ENCODE measurements around the gene UPP1.
"Not testable (repeated sequence)": the region's sequence is repeated elsewhere in the genome, so short reads cannot be mapped to it uniquely, and the experiment has no call there.

The UPP1 gene

DNA sequence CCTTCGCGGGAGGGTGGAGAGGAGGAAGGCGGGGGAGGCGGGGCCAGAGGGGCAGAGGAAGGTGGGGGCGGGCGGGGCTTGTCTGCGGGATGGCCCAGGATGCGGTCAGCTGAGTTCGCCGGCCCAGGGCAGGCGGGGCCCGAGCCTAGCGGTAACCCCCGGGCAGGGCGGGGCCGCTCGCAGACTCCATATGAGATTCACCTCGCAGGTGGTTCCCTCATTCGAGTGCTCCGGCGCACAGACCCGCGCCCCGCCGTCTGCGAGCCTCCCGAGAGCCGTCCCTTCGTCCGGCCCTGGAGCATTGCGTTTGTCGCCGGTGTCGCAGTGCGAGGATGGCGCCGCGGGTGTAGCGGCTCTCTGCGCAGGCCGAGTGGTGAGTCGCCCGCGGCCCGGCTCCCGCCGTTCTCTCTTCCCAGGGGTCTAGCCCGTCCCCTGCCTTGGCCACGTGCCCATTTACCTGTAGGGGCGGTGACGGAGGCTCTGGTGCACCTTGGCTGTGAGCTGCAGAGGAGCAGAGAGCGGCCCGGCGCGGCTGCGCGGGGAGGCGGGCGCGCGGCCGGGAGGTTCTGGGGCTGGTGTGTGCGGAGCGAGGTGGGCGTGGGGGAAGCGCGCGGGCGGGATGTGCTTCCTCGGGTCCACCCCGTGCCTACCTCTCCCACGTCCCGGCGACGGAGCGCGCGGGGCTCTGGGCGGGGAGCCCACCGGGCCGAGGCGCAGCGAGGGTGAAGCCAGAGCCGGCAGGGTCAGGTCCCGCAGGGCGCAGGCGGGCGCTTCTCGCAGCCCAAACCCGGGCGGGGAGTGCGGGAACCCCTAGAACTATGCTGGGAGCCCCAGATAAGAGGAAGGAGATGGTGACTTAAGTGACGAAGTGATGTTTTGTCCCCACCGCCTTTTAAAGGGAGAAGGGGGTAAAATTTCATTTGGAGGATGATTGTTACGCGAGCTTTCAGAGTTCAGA, at the start of gene UPP1:
Gene UPP1, plus strand, starts transcription at position 220 of the 958 bp plus-strand sequence. CDS start 5,519 bp downstream, outside the sequence.
- peak in 1 of 2 donors; percentile 91 for DNase-seq

DNA sequence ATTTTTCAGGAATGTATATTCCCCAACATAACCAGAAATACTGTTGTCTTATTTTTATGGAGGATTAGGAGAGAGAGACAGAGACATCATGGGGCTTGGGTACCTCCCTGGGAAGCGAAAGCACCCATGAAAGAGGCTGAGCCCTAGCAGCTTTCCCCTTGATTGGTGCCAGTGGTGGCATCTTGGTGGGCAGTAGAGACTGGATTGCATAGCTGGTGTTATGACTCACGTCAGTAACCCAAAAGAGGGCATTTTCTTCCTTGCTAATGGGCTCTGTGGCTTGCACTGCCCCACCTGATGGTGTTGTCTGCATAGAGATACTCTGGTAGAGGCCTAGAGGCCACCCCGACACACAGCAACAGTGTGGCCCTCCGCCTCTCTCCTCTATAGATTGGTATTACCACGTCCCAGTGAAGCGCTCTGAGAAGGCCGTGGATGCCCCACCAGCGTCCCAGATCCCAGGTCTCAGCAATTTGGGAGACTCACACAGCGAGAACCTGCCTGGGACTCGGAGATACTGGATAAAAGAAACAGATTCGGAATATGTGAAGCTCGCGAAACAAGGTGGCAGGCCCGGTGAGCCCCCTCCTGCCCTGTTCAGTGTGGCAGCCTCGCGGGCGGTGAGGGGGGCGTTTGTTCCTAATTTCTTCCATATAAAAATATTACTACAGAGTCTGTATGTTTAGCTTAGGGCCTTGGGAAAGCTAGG, 48.0 kb upstream of the UPP1 start:
- DNase-seq, result no peak

DNA sequence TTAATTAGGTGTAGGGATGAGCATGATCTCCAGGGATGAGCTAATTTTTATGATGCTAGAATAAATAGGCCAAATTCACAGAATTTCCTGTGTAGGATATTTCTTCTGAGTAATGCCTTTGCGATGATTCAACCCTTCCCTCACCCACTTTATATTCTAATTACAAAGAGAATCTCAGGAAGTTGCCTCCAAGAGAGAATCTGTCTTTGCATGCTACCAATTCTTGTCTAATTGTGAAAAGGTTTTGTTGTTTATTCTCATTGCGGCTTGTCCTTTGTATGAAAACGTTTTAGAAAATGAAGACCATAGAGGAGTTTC, 47.5 kb upstream of the UPP1 start:
- no peak for DNase-seq

DNA sequence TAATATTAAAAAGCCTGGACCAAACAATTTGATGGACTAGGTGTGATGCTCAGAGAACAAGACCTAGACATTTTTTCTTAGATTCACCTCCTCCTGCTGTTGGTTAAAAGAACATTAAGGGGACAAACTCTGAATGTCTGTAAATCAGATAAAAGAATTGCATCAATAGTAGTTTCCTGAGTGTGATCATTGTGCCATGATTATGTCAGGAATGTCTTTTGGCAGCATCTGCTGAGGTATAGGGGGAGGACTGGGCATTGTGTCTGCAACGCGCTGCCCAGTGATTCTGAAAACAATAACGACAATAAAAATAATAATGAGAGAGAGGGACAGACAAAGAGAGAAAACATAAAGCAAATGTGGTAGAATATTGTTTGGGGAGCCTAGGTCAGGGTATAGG, 46.8 kb upstream of the UPP1 start:
- DNase-seq, result no peak

DNA sequence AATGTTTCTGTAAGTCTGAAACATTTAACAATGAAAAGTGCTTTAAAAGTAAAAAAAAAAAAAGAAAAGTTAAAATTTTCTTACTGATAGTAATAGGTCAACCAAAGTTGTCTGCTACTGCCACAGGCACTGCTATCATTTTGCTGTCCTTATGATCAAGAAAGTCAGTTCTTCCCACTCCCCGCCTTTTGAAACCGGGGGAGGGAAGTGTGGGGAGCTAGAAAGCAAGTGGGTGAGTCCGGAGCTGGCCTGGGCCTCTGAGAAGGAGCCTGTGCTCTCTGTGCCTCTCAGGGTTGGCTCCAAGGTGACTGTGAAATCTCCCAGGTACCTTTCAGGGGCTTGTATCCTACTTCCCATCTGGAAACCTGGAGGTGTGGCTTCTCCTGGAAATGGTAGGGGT, 46.4 kb upstream of the UPP1 start:
- DNase-seq, result no peak

DNA sequence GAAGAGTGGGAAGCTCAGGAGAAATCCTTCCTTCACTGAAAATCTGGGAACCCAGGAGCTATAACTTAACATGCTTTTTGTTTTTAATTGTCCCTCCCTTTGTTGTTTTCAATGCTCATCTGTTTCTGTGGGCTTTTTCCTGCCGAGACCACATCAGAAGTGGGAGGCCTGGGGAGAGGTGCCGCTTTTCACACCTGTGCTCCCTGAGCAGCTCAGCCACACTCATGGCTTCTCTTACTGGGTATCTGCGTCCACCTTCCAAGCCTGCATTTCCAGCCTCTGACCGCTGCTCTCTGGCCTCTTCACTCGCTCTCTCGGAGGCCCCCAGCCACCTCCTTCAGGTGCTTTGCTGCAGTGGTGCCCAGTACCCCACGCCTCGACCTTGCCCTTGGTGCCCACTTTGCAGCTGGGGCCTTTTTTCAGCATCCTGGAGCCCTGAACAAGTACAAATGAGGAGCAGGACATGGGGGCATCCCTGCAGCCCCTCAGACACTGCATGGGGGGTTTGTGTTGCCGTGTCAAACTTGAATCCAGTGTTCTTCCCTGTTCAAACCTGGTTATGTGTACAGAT, 43.8 kb upstream of the UPP1 start:
- DNase-seq, result no peak

DNA sequence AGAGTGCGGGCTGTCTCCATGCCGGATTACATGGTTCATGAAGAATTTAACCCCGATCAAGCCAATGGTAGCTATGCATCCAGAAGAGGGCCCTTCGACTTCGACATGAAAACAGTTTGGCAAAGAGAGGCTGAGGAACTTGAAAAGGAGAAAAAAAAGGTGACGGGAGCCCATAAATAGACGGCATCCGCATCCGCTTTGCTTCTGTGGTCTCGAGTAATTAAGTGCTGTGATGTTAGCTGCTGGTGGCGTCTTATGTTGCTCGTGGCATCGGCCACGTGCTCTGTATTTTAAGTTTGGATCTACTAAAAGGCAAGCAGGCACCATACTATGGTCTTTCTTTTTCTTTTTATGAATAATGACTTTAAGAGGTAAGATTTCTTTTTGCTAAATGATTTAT, 42.6 kb upstream of the UPP1 start:
- no peak for DNase-seq

DNA sequence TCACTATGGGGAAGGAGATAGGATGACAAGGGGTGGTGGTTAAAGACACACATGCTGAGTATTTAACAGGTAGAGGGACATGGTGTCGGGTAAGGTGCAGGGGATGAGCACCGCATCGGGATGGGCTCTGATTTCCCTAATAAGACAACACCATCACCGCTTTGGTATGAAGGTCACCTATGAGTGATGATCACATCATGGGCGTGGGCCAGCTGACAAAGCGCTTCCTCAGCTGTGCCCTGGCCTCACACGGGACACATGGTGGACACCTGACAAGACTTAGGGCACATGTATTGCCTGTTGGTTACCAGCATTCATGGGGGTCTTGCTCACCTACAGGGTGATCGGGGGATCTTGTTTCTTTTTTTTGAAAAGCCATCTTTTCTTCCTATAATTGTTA, 41.0 kb upstream of the UPP1 start:
- no peak for DNase-seq

DNA sequence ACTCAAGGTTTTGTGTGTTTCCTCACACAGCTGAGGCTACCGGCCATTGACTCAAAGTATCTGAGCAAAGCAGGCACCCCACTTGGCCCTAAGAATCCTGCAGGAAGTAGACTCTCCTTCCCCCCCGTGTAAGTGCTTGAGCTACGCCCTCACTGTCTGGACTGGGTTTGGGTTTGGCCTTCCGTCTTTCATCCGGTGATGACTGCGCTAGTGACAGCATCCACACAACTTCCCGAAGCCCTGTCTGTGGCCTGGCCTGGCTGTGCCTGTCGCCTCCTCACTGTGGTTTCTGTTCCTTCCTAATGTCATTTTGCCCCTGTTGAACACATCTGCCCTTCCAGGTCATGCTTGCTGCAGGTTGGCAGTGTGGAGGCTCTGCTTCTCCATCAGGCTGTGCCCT, 39.2 kb upstream of the UPP1 start:
- no peak for DNase-seq

DNA sequence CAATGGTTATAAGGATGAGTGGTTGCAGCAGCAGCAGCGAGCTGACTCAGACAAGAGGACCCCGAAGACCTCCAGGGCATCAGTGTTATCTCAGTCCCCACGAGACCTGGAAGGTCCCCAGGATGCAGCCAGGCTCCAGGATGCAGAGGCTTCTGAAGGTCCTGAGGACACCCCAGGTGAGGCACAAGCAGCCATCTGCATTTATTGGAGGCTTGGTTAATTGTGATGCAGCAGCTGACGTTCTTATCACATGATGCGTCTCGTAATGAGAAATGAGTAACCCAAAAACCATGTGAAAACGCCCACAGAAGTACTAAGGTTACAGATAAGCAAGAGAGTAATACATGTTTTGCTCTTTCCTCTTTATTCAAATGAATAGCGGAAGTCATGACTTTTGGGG, 36.3 kb upstream of the UPP1 start:
- no peak for DNase-seq

DNA sequence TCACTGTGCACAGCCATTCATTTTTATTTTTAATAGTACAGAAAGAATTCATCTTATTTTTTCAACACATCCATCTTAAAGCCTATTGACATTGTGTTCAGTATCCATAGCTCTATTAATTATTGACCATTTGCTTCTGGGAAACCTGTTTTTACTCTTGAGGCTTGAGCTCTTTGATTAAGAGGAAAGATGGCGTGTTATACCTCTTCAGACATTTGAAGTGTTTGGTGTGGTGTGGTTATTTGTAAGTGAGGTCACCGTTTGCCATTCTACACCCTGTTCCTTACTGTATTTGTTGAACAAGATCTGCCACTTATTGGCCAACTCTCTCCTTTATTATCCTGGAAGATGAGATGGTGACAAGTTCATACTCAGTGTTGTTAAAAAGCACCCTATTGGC, 35.3 kb upstream of the UPP1 start:
- no peak for DNase-seq

DNA sequence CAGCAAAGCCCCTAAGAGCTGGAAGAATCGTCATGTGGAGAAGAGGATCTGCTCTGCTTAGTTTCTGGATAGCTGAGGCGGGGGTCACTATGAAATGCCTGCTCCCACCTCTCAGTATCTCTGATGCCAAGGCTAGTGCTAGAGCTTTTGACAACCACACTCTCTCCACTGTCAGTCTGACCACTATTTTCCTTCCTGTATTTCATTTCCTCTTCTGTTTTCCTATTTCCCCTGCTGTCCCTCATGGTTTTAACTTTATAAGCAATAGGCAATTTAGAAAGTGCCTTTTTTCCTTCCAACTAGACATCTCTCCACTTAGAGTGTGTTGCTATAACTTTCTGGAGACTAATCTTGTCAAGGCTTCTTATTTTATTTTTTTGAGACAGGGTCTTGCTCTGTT, 30.1 kb upstream of the UPP1 start:
- no peak for DNase-seq

DNA sequence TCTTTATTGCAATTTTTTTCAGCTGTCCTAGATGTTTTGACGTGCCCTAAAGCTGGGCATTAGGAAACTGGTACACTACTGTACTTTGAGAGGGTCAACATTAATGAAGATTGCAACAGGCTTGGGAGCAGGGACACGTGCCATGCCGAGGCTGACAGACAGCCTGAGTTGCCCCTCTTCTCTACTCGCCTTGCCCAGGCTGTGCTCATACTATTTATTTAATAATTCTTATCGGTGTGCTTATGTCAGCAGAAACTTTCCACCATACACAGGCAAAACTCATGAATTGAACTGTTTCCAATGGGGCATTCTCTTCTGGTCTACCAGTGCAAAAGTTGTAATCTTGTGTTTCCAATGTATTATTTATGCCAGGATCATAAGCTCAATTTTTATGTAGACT, 29.4 kb upstream of the UPP1 start:
- no peak for DNase-seq

DNA sequence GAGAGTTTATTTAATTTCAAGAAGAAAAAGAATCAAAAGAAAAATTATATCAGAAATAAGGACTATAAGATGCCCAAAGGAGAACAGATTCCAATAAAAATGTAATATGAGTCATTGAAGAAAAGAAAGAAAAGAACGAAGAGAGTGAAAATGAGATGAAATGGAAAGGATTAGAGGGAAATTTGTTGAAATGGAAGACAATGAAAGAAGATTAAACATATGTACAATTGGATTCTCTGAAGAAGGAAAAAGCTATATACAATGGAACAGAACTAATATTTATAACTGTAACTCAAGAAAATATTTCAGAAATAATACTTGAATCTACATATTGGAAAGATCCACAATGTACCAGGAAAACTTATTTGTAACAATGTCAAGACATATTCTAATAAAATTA, 25.1 kb upstream of the UPP1 start:
- DNase-seq, result no peak

DNA sequence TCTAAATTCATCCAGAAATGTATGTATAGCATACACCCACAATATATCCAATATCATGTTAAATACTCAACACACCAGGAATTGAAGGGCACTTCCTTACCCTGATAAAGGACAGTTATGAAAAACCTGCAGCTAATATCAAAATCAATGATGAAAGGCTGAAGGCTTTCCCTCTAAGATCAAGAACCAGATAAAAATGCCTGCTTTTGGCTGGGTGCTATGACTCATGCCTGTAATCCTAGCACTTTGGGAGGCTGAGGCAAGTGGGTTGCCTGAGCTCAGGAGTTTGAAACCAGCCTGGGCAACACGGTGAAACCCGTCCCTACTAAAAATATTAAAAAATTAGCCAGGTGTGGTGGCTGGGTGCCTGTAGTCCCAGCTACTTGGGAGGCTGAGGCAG, 21.6 kb upstream of the UPP1 start:
- no peak for DNase-seq

DNA sequence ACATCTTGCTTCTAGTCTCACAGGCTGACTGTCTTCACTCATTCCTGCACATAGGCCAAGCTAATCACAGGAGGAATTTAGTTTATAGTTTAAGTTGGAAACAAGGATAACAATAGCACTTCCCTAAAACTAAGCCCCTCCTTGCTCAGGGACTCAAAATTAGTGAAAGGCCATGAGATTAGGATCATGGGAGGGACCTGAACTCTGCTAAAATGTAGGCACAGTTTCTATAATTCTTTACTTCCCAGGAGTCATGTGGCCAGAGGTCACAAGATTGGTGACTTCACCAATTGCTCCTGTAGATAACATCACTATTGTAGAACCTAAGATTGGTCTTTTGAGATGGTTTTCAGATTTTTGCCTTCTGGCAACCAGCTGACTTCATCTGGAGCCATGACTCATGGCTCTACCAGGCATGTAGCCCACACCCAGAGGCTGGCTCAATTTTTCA, 14.8 kb upstream of the UPP1 start:
- no peak for DNase-seq

DNA sequence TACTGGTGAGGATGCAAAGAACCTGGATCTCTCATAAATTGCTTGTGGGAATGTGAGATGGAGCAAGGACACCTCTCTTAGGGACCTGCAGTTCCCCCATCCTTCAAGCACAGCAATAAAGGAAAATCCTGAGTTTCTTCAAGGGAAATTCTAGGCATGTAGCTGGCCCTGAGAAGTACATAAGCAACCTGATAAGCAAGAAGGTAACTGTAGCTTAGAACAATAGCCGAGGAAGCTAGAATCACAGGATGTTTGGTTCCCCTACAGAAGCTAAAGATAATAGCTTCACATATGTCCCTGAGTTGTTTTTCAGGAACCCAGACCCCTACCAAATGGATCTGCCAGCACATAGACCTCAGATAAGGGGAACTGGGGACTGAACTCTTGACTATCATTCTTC, 11.6 kb upstream of the UPP1 start:
- no peak for DNase-seq

DNA sequence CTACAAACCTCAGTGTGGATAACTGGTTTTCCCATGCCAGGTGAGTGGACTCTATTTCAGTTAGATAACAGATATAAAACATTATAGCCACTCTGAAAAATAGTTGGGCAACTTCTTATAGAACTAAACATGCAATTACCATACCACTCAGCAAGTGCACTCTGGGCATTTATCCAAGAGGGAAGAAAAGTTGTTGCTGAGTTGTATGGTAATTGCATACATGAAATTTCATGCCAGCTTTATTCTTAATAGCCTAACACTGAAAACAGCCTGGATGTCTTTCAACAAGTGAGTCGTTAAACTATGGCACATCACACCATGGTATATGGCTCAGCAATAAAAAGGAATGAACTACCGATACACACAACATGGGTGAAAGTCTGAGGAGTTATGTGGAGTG, 10.6 kb upstream of the UPP1 start:
- no peak for DNase-seq

DNA sequence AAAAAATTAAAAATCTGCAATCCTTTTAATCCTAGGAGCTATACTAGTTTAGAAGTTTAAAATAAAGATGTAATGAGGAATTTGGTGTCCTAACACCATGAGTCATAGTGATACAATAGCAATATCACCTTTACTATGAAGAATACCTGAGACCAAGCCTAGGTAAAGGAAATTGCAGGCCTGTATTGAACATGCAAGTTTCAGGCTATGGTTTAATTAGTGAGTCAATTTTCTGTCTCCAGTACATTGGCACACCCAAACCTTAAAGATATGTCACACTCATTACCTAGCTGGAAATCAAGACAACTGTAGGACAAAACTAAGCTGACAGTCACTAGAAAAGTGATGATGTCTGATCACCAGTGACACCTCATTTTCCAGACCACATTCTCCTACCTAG, 6.7 kb upstream of the UPP1 start:
- not testable (repeated sequence) for DNase-seq

DNA sequence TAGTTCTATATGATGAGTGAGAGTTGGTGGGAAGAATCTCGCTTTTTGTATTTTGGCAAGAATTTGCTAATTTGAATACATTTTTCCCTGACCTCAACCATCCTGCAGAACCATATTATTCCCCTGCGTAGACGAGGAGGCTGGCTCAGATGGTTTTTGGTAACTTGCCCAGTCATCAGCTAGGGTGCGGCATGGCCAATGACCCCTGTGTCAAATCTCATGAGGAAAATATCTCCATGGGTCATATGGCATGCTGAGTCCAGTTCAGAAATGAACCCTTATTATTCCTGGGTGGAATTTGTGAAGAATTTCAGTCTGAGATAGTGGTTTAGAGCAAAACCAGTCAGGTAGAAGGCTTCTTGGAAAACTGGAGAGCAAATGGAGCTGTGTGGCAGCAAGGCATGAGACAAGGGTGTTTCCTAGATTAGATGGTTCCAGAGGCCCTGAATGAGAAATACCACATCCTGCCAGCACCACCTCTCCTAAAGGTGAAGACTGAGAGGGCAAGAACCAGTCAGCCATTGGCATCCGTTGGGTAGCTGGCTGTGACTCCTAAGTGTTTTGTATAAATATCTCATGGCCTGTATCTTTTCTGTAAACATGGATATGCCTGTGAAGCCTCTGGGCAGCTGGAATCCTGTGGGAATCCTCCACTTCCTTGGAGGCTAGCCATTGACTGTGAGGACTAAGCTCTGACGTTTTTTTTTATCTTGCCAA, 5.8 kb upstream of the UPP1 start:
- DNase-seq, result no peak

DNA sequence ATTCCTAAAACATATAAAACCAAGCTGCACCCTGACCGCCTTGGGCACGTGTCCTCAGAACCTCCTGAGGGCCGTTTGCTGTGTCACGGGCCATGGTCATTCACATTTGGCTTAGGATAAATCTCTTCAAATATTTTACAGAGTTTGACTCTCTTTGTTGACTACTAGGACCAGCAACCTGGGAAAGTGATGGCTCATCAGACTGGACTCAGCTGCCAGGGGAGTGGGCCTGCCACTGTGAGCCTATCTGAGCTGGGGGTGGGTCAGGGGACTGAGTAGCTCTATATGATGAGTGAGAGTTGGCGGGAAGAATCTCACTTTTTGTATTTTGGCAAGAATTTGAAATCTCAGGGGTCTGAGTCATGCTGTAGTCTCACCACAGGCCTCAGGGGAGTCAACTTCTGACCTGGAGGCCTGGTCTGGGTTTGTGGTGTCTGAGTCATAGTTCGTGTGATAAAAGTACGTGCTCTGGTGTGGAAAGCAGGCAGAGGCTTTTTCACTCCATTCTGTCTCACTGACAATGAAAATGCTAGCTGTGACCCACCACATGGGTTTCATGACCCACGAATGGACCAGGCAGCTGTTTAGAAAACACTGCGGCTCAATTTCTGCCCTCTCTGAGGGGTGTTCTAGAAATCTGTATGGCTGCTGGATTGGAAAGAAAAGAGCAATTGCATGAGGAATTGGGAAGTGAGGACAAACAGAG, 4.2 kb upstream of the UPP1 start:
- peak in 1 of 2 donors; percentile 96 for DNase-seq

DNA sequence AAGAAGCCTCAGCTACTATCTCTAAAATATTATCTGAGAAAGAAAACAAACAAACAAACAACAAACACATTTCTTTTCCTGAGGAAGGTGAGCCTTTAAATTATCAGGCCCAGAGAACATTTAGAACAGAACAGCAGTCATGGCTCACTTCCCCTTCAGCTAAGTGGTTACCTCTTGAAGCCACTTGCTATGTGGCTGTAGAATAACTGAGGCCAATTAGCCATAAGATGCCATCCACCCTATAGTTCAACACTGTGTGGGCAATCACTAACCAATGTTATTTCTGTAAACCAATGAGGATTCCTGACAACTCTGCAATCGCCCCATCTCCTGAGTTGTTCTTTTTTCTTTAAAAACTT, 3.7 kb upstream of the UPP1 start:
- DNase-seq, result no peak

DNA sequence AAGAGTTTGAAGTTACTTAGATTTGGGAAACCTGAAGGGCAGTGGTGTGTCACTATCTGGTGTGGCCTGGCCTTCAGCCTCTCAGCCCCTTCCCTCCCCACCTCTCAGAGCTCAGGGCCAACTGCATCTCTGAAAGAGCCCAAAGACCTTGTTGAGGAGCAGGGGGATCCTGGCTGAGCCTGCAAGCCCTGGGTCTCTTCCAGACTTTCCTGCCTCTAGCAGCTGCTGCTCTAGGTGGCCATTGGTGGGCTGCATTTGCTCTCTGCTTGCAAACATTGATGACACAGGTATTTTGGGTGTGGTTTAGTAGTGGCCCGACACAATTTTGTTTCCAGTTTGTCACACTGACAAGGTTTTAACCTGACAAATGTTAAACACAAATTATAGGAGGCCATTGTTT, 3.1 kb upstream of the UPP1 start:
- DNase-seq, result no peak
